Esophagus muscularis mucosa (tissue), 4 donors: Measurements from ENCODE around the gene CHRDL2. TPM values are rescaled to one million over a fixed set of nuclear protein-coding genes. Genes with fewer than 3 reads are reported as not detected.

ENCODE experiments used
- DNase-seq: peaks from one replicate; pipeline ENCODE4 v3.0.0-alpha.2; 2017; ENCODE audit errors: extremely low spot score
- H3K27ac ChIP-seq, 4 donors: fragments of 200-600 bp; sonication (generic); replicated peaks in 1 of 4; 1 replicate in 3 of 4; 2 replicates in 1 of 4; pipeline ENCODE4 v1.5.1; 2016 to 2019; ENCODE audit warnings: mild to moderate bottlenecking in 1 of 4
- H3K27me3 ChIP-seq, 4 donors: fragments of 200-600 bp; sonication (generic); one replicate each; pipeline versions ENCODE4 v1.5.1 to v1.6.0; 2016 to 2019
- H3K36me3 ChIP-seq, 4 donors: fragments of 200-600 bp; sonication (generic); one replicate each; pipeline ENCODE4 v1.5.1; 2016 to 2019
- H3K4me1 ChIP-seq, 4 donors: fragments of 200-600 bp; sonication (generic); one replicate each; pipeline ENCODE4 v1.5.1; 2016 to 2019
- H3K4me3 ChIP-seq, 4 donors: fragments of 200-600 bp; sonication (generic); 1 replicate in 2 of 4; 2 replicates in 2 of 4; pipeline ENCODE4 v1.5.1; 2016 to 2019; ENCODE audit warnings: mild to moderate bottlenecking in 4 of 4, moderate library complexity in 1 of 4
- H3K9me3 ChIP-seq, 4 donors: fragments of 200-600 bp; sonication (generic); 1 replicate in 3 of 4; 2 replicates in 1 of 4; pipeline ENCODE4 v1.5.1; 2016 to 2019
- CTCF ChIP-seq, 3 experiments: fragments of 200-600 bp in 2 of 3; fragments of 450-650 bp in 1 of 3; sonication (generic) in 2 of 3; IDR thresholded peaks; one replicate each; pipeline ENCODE4 v1.5.1; 2017 to 2019; ENCODE audit warnings: antibody characterized with exemption in 3 of 3, mild to moderate bottlenecking in 2 of 3, moderate library complexity in 1 of 3
- EP300 ChIP-seq: sonication (generic); formaldehyde crosslinking; IDR thresholded peaks from one replicate; pipeline ENCODE4 v1.6.1; 2017; ENCODE audit warnings: antibody characterized with exemption
- POLR2A ChIP-seq: fragments of 450-650 bp; IDR thresholded peaks from one replicate; pipeline ENCODE4 v1.6.1; 2017; ENCODE audit warnings: antibody characterized with exemption, moderate library complexity, mild to moderate bottlenecking, low read depth
- POLR2AphosphoS5 ChIP-seq, 2 donors: sonication (generic); formaldehyde crosslinking; IDR thresholded peaks; one replicate each; pipeline ENCODE4 v1.6.1; 2017; ENCODE audit warnings: antibody characterized with exemption in 2 of 2
- WGBS: methylation state at CpG from one replicate; pipeline ENCODE4 v1.1.5; 2018; 5-methylcytosine and 5-hydroxymethylcytosine counted together
- intact Hi-C: fragments of 100-400 bp; cut with DNase I; formaldehyde crosslinking; loops from one replicate; pipeline ENCODE4 v1.15.1; 2023
- total RNA-seq, 4 donors: library from RNA; depleted of rRNA; stranded (reverse); fragments of >200 nt; gene quantifications; one replicate each; pipeline versions ENCODE4 v1.1.0 to v1.2.1, GENCODE V29; 2016

Gene CHRDL2
- total RNA-seq, 4 donors from 2014 or later = 0.40 to 0.50 TPM; not detected in 2

GRCh38 chr11:74697722-74698121, 33.5 kb downstream of the CHRDL2 start:
- intact Hi-C loops = loop anchor here (5.0 kb wide), 1 partner anchor 60 kb away; no protein-coding TSS in a partner anchor
- no peak for TF ChIP-seq POLR2A
- Histone ChIP-seq H3K9me3 (no peaks in the 10 kb centered on the region), H3K4me1 (peaks cover 17 to 60% (median 55%) of the 10 kb centered on the region in 4 donors), H3K27me3 (no peaks in the 10 kb centered on the region), H3K27ac (peak overlapping the region; percentile 84 to 92 (median 88)), H3K4me3 (no peak overlapping the region), H3K36me3 (no peaks in the 10 kb centered on the region)
- DNase-seq = no peak
- 79% methylated on average over 4 of the region's 4 CpGs for whole genome bisulfite sequencing

GRCh38 chr11:74696939-74697675, 34.1 kb downstream of the CHRDL2 start:
- 29% methylated on average over 16 of the region's 16 CpGs for WGBS
- TF ChIP-seq POLR2A = peak; percentile 14
- TF ChIP-seq POLR2AphosphoS5 (IDR thresholded peaks at IDR 0.05) = peak; percentile 93
- no peak for TF ChIP-seq CTCF (IDR thresholded peaks at IDR 0.05)
- TF ChIP-seq EP300 = peak; percentile 96
- Histone ChIP-seq H3K27me3 (no peaks in the 10 kb centered on the region), H3K36me3 (no peaks in the 10 kb centered on the region), H3K27ac (peak overlapping the region; percentile 84 to 92 (median 88)), H3K9me3 (no peaks in the 10 kb centered on the region), H3K4me3 (peak overlapping the region; percentile 15 to 34 (median 24)), H3K4me1 (peaks cover 17 to 59% (median 52%) of the 10 kb centered on the region in 4 donors)
- intact Hi-C loops = loop anchor here (5.0 kb wide), 1 partner anchor 60 kb away; no protein-coding TSS in a partner anchor
- peak; percentile 96 for DNase-seq

DNA sequence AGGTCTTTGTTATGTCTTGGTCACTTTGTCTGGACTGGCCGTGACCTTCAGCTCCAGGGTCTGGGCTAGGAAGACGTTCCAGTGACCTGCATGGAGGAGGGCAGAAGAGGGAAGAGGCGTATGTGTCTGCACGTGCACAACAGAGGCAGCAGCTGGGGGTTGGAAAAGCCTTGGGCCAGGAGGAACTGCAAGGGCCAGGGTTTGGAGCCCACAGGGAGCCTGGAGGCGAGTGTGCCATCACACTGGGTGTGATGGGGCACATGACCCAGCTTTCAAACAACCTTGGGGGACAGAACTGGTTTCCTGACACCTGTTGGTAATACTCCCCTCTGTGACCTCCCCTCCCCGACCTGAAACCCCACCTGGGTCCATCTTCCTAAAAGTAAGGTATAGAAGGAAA, 34.7 kb downstream of the CHRDL2 start:
- H3K27me3 ChIP-seq = no peaks in the 10 kb centered on the region
- no peaks in the 10 kb centered on the region for H3K36me3 ChIP-seq
- WGBS = 62% methylated on average over 6 of the region's 6 CpGs
- DNase-seq = no peak
- intact Hi-C loops = loop anchor here (5.0 kb wide), 1 partner anchor 59 kb away; no protein-coding TSS in a partner anchor
- H3K9me3 ChIP-seq = no peaks in the 10 kb centered on the region
- TF ChIP-seq EP300 (no peak), POLR2AphosphoS5 (IDR thresholded peaks at IDR 0.05) (no peak), CTCF (IDR thresholded peaks at IDR 0.05) (no peak), POLR2A (no peak)
- H3K27ac ChIP-seq = peak overlapping the region; percentile 84 to 92 (median 88)
- H3K4me3 ChIP-seq = peak overlapping the region in 3 of 4 donors; percentile 17 to 34 (median 30)
- peaks cover 17 to 57% (median 52%) of the 10 kb centered on the region in 4 donors for H3K4me1 ChIP-seq

GRCh38 chr11:74695705-74696280, 35.4 kb downstream of the CHRDL2 start:
- 89% methylated on average over 11 of the region's 11 CpGs for WGBS
- Histone ChIP-seq H3K36me3 (no peaks in the 10 kb centered on the region), H3K4me3 (no peak overlapping the region), H3K9me3 (no peaks in the 10 kb centered on the region), H3K27ac (peak overlapping the region; percentile 84 to 92 (median 88)), H3K27me3 (no peaks in the 10 kb centered on the region), H3K4me1 (peaks cover 17 to 57% (median 52%) of the 10 kb centered on the region in 4 donors)
- DNase-seq = no peak
- intact Hi-C loops = loop anchor here (5.0 kb wide), 1 partner anchor 58 kb away; no protein-coding TSS in a partner anchor
- TF ChIP-seq POLR2AphosphoS5 (IDR thresholded peaks at IDR 0.05) = no peak
- no peak for TF ChIP-seq POLR2A
- TF ChIP-seq CTCF (IDR thresholded peaks at IDR 0.05) = no peak
- TF ChIP-seq EP300 = no peak
